Right kidney (tissue), 9 donors: ENCODE data around the gene YPEL5.
"Not testable (repeated sequence)": the region's sequence is repeated elsewhere in the genome, so short reads cannot be mapped to it uniquely, and the experiment has no call there.

Source experiments
- DNase-seq: peaks from one replicate; pipeline ENCODE4 v3.0.0-alpha.2; 2016
- long read RNA-seq, 8 donors: transcript quantifications; one replicate each; lab custom pipeline, GENCODE V29; 2026

Gene YPEL5
- long read RNA-seq, donor 1, transcript YPEL5-210 (2 exons, 935 nt), result minor isoform, 5 of 55 reads
- long read RNA-seq, donor 1, transcript YPEL5-201 (3 exons, 2,182 nt), result major isoform, 47 of 55 reads
- long read RNA-seq, donor 1, partial matches to known transcripts, result 0 of 55 reads
- long read RNA-seq, donor 1, other reads (novel, unspliced or antisense), result 0 of 55 reads
- long read RNA-seq, donor 2, transcript YPEL5-201 (3 exons, 2,182 nt), result major isoform, 30 of 121 reads
- long read RNA-seq, donor 2, partial matches to known transcripts, result 85 of 121 reads
- long read RNA-seq, donor 2, other reads (novel, unspliced or antisense), result 0 of 121 reads
- long read RNA-seq, donor 3, transcript YPEL5-201 (3 exons, 2,182 nt), result major isoform, 15 of 19 reads
- long read RNA-seq, donor 3, partial matches to known transcripts, result 0 of 19 reads
- long read RNA-seq, donor 3, other reads (novel, unspliced or antisense), result 0 of 19 reads
- long read RNA-seq, donor 4, transcript YPEL5-201 (3 exons, 2,182 nt), result major isoform, 31 of 38 reads
- long read RNA-seq, donor 4, transcript YPEL5-210 (2 exons, 935 nt), result minor isoform, 6 of 38 reads
- long read RNA-seq, donor 4, partial matches to known transcripts, result 0 of 38 reads
- long read RNA-seq, donor 4, other reads (novel, unspliced or antisense), result 0 of 38 reads
- long read RNA-seq, donor 5, transcript YPEL5-201 (3 exons, 2,182 nt), result major isoform, 38 of 40 reads
- long read RNA-seq, donor 5, partial matches to known transcripts, result 0 of 40 reads
- long read RNA-seq, donor 5, other reads (novel, unspliced or antisense), result 0 of 40 reads
- long read RNA-seq, donor 6, transcript YPEL5-210 (2 exons, 935 nt), result minor isoform, 5 of 40 reads
- long read RNA-seq, donor 6, transcript YPEL5-201 (3 exons, 2,182 nt), result major isoform, 32 of 40 reads
- long read RNA-seq, donor 6, partial matches to known transcripts, result 0 of 40 reads
- long read RNA-seq, donor 6, other reads (novel, unspliced or antisense), result 0 of 40 reads
- long read RNA-seq, donor 7, transcript YPEL5-201 (3 exons, 2,182 nt), result major isoform, 38 of 109 reads
- long read RNA-seq, donor 7, partial matches to known transcripts, result 66 of 109 reads
- long read RNA-seq, donor 7, other reads (novel, unspliced or antisense), result 0 of 109 reads
- long read RNA-seq, donor 8, transcript YPEL5-201 (3 exons, 2,182 nt), result major isoform, 34 of 37 reads
- long read RNA-seq, donor 8, partial matches to known transcripts, result 0 of 37 reads
- long read RNA-seq, donor 8, other reads (novel, unspliced or antisense), result 0 of 37 reads

- peak; percentile 84 for DNase-seq
Measured at GRCh38 chr2:30146337-30147195, at the start of gene YPEL5. Gene YPEL5 (plus strand): TSS chr2:30147007. CDS start chr2:30156652, 9,645 bp downstream.

GRCh38 chr2:30098266-30099005 is 48.4 kb upstream of the YPEL5 start:
- DNase-seq, result no peak

GRCh38 chr2:30099366-30099765 is 47.4 kb upstream of the YPEL5 start:
- not testable (repeated sequence) for DNase-seq

DNA sequence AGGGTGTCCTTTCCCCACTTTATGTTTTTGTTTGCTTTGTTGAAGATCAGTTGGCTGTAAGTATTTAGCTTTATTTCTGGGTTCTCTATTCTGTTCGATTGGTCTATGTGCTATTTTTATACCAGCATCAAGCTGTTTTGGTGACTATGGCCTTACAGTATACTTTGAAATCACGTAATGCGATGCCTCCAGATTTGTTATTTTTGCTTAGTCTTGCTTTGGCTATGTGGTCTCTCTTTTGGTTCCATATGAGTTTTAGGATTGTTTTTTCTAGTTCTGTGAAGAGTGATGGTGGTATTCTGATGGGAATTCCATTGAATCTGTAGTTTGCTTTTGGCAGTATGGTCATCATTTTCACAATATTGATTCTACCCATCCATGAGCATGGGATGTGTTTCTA is 46.1 kb upstream of the YPEL5 start:
- not testable (repeated sequence) for DNase-seq

GRCh38 chr2:30104307-30104706 is 42.5 kb upstream of the YPEL5 start:
- DNase-seq, result no peak

DNA sequence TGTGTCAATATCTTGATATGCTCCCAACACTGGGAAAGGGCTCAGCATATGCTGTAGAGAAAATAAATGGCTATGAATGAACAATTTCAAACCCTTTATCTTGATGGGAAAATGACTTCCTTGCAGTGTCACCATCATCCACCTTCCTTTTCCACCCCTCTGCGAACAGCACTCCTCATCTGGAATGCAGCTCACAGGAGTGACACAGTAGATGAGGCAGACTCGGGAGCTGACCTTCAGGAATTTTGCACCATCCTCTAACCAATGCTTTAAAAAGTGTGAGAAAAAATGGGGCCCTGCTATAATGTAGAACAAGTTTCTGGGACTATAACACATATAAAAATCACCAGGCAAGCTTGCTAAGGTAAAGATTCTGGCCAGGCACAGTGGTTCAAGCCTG is 41.3 kb upstream of the YPEL5 start:
- DNase-seq, result no peak

- no peak for DNase-seq
Measured at GRCh38 chr2:30106543-30106942, 40.3 kb upstream of the YPEL5 start.

DNA sequence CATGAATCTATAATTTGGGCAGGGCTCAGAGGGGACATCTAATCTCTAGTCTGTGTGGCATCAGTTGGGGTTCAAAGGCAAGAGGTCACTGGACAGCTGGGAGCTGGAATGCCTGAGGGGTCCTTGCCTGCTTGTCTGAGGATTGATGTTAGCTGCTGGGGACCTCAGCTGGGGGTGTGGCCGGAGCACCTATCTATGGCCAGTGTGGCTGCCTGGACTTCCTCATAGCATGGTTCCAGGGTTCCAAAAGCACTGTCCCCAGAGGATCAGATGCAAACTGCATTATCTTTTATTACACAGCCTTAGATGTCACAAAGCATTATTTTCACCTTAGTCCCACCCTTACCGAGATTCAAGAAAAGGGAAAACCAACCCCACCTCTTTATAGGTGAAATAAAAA is 38.6 kb upstream of the YPEL5 start:
- no peak for DNase-seq

- DNase-seq, result no peak
Measured at GRCh38 chr2:30108851-30109250, 38.0 kb upstream of the YPEL5 start.

- DNase-seq, result no peak
Measured at GRCh38 chr2:30109856-30110255, 37.0 kb upstream of the YPEL5 start.

GRCh38 chr2:30110773-30111172 is 36.0 kb upstream of the YPEL5 start:
- no peak for DNase-seq

DNA sequence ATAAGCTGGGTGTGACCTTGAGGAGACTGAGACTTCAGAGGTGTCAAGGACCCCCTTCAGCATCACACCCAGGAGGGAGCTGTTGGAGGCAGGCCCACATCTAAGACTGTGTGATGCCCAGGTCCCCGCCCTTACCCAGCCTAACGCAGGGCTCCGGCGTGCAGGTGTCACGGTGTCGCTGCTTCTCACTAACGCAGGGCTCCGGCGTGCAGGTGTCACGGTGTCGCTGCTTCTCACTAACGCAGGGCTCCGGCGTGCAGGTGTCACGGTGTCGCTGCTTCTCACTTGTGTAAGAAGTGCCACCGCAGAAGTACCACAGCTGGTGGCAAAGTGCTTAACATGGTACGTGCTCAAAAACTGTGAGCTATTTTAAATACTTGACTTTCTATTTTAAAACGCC is 35.6 kb upstream of the YPEL5 start:
- DNase-seq, result not testable (repeated sequence)

DNA sequence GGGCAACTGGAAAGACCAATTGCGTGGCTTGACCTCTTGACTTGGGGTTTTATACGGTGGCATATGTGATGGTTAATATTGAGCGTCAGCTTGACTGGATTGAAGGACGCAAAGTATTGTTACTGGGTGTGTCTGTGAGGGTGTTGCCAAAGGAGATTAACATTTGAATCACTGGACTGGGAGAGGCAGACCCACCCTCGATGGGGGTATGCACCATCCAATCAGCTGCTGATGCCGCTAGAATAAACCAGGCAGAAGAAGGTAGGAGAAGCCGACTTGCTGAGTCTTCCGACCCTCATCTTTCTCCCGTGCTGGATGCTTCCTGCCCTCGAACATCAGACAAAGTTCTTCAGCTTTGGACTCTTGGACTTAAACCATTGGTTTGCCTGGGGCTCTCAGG is 34.2 kb upstream of the YPEL5 start:
- no peak for DNase-seq

GRCh38 chr2:30113617-30114293 is 33.1 kb upstream of the YPEL5 start:
- DNase-seq, result no peak

DNA sequence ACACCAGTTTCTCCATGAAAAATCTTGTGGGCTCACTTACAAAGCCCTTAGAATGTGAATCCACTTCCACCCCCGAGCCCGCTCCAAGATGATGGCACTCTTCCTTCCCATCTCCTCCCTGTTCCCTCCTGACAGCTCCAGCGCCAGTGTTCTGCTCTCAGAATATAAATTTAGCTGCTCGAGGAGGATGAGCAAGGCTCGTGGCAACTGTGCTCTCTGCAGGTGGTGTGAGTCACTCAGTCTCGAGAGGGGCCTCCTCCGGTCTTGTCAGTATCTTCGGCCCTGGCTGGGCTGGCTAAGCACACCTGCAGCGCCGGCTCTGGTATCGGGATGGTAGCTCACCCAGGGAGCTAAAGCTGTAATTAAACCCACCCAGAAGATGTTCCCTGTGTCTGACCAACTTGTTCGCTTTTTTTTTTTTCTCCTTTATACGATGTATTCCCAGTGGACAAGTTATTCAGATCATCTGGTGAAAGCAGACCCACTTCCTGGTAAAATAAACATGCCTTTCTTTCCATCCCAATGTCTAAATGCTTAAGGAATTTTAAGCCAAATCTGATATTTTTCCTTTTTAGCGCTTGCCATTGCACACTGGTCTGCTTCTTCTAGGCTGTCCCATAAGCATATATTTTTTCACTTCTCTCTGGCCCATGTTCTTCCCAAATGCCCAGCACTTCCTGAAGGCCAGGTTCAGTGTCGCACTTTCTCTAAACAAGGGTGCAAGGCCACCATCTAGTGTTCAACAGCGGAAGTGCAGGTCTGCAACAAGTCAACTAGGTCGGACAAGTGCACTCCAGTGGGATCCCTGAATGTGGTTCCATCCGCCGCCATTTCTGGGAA is 31.4 kb upstream of the YPEL5 start:
- DNase-seq, result no peak

- DNase-seq, result no peak
Measured at GRCh38 chr2:30115981-30116285, 30.9 kb upstream of the YPEL5 start.

DNA sequence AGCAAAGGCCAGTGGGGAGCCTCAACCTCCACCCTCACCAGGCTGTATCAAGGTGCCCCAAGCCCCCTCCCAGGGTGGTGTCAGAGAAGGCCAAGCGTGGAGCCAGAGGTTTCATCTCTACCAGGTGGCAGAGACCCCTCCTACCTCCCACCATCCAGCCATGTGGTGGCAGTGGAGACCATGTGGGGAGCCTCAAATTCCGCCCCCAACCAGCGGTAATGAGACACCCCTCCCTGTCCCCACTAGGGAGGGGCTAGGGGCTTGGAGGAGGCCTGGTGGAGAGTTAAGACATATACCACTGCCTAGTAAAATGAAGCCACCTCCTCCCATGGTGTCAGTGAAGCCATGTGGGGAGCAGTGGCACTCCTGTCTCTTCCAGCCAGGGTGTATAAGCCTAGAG is 24.4 kb upstream of the YPEL5 start:
- DNase-seq, result no peak

GRCh38 chr2:30127016-30127893 is 19.6 kb upstream of the YPEL5 start:
- DNase-seq, result no peak
